ENCODE measurements around the gene DUSP15.

The DUSP15 gene

DNA sequence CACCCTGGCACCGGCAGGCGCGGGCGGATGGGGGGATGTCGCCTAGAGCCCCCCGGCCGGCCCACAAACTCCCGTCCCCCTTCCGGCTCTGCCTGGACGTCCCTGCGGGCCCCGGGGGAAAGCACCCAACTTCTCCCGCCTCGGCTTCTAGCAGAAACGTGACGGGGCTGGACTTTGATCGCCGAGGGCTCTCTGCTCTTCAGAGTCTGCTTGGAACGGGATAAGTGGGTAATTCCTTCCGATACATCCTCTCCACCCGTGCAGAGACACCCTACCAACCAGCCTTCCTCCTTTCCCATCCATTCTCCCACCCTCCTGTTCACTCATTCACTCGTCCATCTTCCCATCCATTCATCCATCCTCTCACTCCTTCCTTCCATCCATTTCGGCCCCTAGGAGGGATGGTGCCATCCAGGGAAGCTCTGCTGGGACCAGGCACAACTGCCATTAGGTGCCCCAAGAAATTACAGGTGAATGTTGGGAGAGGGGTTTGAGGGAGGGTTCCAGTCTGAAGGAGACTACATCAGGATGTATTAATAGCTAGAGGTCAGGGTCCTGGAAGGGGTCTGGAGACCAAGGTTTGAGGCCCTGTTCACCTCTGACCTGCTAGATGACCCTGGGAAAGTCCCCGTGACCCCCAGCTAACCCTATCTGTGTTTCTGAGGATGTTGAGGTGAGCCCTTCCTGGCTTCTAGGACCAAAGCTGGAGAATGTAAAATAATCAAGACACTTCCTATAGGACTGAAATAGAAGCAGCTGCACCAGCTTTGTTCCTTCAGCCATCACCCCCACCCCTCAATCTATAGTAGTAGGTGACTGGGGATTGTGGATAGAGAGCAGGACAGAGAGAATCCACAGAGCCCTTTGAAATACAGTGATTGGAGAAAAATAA lies 645 bp upstream of the DUSP15 start:
- Histone ChIP-seq H3K27me3 (peaks cover 31% of the 10 kb centered on the region), H3K4me1 (no peaks in the 10 kb centered on the region), H3K36me3 (no peaks in the 10 kb centered on the region), H3K4me3 (ENCODE audit: low read depth, low read length) (peak overlapping the region; percentile 55), H3K9me3 (no peaks in the 10 kb centered on the region)
- TF ChIP-seq, protein P1, sequence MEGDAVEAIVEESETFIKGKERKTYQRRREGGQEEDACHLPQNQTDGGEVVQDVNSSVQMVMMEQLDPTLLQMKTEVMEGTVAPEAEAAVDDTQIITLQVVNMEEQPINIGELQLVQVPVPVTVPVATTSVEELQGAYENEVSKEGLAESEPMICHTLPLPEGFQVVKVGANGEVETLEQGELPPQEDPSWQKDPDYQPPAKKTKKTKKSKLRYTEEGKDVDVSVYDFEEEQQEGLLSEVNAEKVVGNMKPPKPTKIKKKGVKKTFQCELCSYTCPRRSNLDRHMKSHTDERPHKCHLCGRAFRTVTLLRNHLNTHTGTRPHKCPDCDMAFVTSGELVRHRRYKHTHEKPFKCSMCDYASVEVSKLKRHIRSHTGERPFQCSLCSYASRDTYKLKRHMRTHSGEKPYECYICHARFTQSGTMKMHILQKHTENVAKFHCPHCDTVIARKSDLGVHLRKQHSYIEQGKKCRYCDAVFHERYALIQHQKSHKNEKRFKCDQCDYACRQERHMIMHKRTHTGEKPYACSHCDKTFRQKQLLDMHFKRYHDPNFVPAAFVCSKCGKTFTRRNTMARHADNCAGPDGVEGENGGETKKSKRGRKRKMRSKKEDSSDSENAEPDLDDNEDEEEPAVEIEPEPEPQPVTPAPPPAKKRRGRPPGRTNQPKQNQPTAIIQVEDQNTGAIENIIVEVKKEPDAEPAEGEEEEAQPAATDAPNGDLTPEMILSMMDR (IDR thresholded peaks at IDR 0.05; ENCODE audit: low read depth, low read length), result no peak
- DNase-seq, result no peak

DNA sequence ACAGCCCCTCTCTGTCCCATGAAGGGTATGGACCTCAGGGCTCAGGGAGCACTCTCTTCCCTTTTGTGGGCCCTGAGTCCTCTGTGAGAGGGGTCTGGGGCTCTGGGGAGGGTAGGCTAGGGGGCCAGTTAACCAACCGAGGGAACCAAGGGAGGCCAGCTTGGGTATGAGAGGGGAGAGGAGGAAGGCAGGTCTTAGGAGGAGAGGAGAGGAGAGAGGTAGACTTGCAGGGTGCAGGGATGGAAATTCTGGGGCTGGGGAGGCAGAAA lies 720 bp downstream of the DUSP15 start:
- peak overlapping the region; percentile 55 for H3K4me3 ChIP-seq (ENCODE audit: low read depth, low read length)
- H3K9me3 ChIP-seq, result no peaks in the 10 kb centered on the region
- no peaks in the 10 kb centered on the region for H3K4me1 ChIP-seq
- H3K27me3 ChIP-seq, result peaks cover 31% of the 10 kb centered on the region
- TF ChIP-seq, protein P1 (IDR thresholded peaks at IDR 0.05; ENCODE audit: low read depth, low read length), result no peak
- no peaks in the 10 kb centered on the region for H3K36me3 ChIP-seq
- DNase-seq, result no peak

DNA sequence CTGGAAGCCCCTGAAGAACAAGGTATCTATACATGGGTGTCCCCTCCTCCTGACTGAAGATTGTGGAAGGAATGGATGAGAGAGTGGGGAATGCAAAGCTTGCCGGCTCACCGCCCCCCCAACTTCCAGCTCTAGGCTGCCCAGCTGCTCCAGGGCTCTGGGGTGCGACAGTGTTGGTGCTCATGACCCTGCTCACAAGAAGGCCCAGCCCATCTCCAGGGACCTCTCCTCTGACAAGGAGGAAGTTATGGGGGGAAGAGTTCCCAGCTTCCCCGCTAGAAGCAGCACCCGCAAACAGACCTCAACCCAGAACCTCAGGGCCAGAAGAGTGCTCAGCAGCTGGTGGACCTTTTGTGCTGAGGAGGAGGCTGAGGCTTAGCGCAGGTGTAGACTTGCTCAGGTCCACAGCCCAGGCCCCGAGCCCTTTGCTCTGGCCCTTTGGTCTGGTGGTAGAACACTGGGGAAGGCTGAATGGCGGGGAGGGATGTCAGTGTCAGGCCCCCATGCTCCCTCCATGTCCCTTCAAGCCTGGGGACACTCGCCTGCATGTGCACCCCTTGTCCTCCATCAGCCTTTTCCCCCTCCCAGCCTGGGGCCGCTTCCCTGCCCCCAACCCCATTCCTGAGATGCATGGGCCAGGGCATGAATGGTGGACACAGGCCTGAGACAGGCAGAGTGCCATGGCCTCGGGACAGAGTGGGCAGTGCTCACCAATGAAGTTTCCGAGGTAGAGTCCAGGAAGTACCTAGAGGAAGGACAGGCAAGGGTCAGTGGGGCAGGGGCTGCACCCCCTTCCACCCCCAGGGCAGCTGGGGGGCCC lies 1.3 kb downstream of the DUSP15 start:
- Histone ChIP-seq H3K27me3 (peaks cover 31% of the 10 kb centered on the region), H3K4me1 (no peaks in the 10 kb centered on the region)

DNA sequence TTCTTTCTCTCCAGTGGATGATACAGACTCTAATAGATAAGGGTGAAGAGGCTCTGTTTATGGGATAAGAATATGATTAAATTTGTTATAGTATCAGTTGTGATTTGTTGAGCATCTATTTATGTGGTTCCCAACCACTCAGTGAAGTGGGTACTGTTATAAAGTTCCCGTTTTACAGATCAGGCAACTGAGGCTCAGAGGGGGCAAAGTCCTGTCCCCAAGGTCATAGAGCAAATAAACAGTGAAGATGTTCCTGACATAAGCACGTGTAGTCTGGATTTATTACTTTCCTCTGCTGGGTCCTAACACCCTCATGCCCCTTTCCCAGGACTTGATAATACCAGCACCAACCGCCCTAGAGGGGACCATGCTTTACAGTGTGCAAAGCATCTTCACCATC lies 4.1 kb downstream of the DUSP15 start:
- H3K9me3 ChIP-seq, result no peaks in the 10 kb centered on the region
- H3K27me3 ChIP-seq, result peaks cover 22% of the 10 kb centered on the region
- TF ChIP-seq, protein P1 (IDR thresholded peaks at IDR 0.05; ENCODE audit: low read depth, low read length), result no peak
- H3K4me3 ChIP-seq (ENCODE audit: low read depth, low read length), result no peak overlapping the region
- no peaks in the 10 kb centered on the region for H3K36me3 ChIP-seq
- no peak for DNase-seq
- H3K4me1 ChIP-seq, result no peaks in the 10 kb centered on the region

More for the DNA sequence above, 1.3 kb downstream of the DUSP15 start:
- no peak for DNase-seq
- TF ChIP-seq, protein P1 (IDR thresholded peaks at IDR 0.05; ENCODE audit: low read depth, low read length), result no peak
- Histone ChIP-seq H3K36me3 (no peaks in the 10 kb centered on the region), H3K9me3 (no peaks in the 10 kb centered on the region), H3K4me3 (ENCODE audit: low read depth, low read length) (no peak overlapping the region)

DNA sequence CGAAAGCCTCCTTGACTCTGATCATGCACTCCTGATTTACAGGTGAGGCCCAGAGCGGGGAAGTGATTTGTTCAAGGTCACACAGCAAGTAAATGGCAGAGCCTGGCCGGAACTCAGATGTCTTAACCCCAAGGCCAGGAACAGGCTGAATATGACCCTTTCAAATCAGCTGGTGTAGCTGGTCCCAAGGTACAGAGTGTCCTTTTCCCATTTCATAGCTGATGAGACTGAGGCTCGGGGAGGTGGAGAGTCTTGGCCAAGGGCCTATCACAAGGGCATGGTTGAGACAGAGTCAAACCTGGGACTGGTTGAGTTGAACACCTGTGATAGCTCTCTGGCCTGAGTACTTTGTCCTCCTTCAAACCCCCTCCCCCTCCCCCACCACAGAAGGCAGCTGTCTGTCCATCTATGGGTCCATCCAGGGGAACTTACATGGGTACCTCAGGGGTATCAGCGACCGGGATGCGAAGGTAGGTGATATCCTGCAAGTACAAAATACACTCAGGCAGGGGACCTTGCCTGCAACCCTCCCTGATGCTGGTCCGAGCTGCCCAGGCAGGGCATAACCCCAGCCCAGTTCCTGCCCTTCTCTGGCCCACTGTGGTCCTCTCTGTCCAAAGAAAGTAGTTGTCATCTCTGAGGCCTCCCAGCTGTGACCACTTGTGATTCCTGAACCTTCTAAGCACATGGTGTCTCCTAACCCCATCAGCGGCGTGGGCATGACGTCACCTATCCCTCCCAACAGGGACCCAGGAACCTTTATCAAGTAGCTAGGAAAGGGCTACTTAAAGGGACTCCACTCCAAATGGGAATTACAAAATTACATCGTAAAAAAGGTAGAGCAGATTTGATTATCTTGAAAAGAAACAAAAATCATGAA lies 5.6 kb downstream of the DUSP15 start:
- peaks cover 19% of the 10 kb centered on the region for H3K27me3 ChIP-seq
- no peak overlapping the region for H3K4me3 ChIP-seq (ENCODE audit: low read depth, low read length)
- H3K4me1 ChIP-seq, result peaks cover 6% of the 10 kb centered on the region
- TF ChIP-seq, protein P1 (IDR thresholded peaks at IDR 0.05; ENCODE audit: low read depth, low read length), result no peak
- no peak for DNase-seq
- H3K36me3 ChIP-seq, result no peaks in the 10 kb centered on the region
- no peaks in the 10 kb centered on the region for H3K9me3 ChIP-seq
